GM23338 (cell line): ENCODE results near the gene CASS4. TPM values are rescaled to one million over a fixed set of nuclear protein-coding genes. Genes with fewer than 3 reads are reported as not detected.

Experiments used
- ATAC-seq: fragments of 200-7000 bp; cut with Tn5 transposase; 3 replicates; pipeline ENCODE4 v1.9.1; 2020
- DNase-seq: peaks from one replicate; pipeline ENCODE4 v3.0.0-alpha.2; 2015; ENCODE audit warnings: low spot score
- H2AFZ ChIP-seq: fragments of 200-600 bp; sonication (generic); 2 replicates; pipeline ENCODE4 v1.8.0; 2016; ENCODE audit warnings: antibody characterized with exemption, mild to moderate bottlenecking, moderate library complexity
- H3F3A ChIP-seq: fragments of 200-600 bp; sonication (generic); replicated peaks from 2 replicates; pipeline ENCODE4 v1.8.0; 2017; ENCODE audit warnings: antibody characterized with exemption, mixed run types, low read depth
- H3K27ac ChIP-seq: fragments of 200-600 bp; sonication (generic); 2 replicates; pipeline ENCODE4 v1.6.1; 2016; ENCODE audit warnings: low read depth
- H3K27me3 ChIP-seq: fragments of 200-600 bp; sonication (generic); 2 replicates; pipeline ENCODE4 v1.8.0; 2016; ENCODE audit warnings: mild to moderate bottlenecking, mixed run types, moderate library complexity; ENCODE audit not compliant: insufficient read depth
- H3K36me3 ChIP-seq: fragments of 200-600 bp; sonication (generic); 2 replicates; pipeline ENCODE4 v1.8.0; 2016; ENCODE audit warnings: mild to moderate bottlenecking; ENCODE audit not compliant: insufficient read depth
- H3K4me1 ChIP-seq: fragments of 200-600 bp; sonication (generic); 2 replicates; pipeline ENCODE4 v1.8.0; 2016; ENCODE audit warnings: mild to moderate bottlenecking, moderate library complexity; ENCODE audit not compliant: insufficient read depth
- H3K4me2 ChIP-seq: fragments of 200-600 bp; sonication (generic); 2 replicates; pipeline ENCODE4 v1.7.1; 2017; ENCODE audit warnings: mixed run types
- H3K4me3 ChIP-seq: fragments of 200-600 bp; sonication (generic); 2 replicates; pipeline ENCODE4 v1.6.1; 2016; ENCODE audit warnings: mixed run types
- H3K79me2 ChIP-seq: fragments of 200-600 bp; sonication (generic); replicated peaks from 2 replicates; pipeline ENCODE4 v1.8.0; 2017; ENCODE audit warnings: mild to moderate bottlenecking; ENCODE audit not compliant: insufficient read depth
- H3K9me2 ChIP-seq: fragments of 200-600 bp; sonication (generic); 2 replicates; pipeline ENCODE4 v1.8.0; 2017; ENCODE audit not compliant: insufficient read depth
- H4K20me1 ChIP-seq: fragments of 200-600 bp; sonication (generic); replicated peaks from 2 replicates; pipeline ENCODE4 v1.8.0; 2017; ENCODE audit warnings: mild to moderate bottlenecking; ENCODE audit not compliant: insufficient read depth
- H3K27ac Mint-ChIP-seq: 2 replicates; pipeline ENCODE4 v1.8.0; 2020; ENCODE audit warnings: inconsistent platforms, mild to moderate bottlenecking, moderate library complexity, mixed read lengths
- H3K27me3 Mint-ChIP-seq: 3 replicates; pipeline ENCODE4 v1.8.0; 2022; ENCODE audit warnings: low read depth, mild to moderate bottlenecking, moderate library complexity, mixed read lengths, inconsistent platforms; ENCODE audit not compliant: insufficient read depth, poor library complexity
- H3K36me3 Mint-ChIP-seq: 3 replicates; pipeline ENCODE4 v1.8.0; 2021; ENCODE audit warnings: low read depth, mild to moderate bottlenecking, inconsistent platforms, moderate library complexity, mixed read lengths
- H3K4me1 Mint-ChIP-seq: 3 replicates; pipeline ENCODE4 v1.8.0; 2020; ENCODE audit warnings: mild to moderate bottlenecking, inconsistent platforms, mixed read lengths
- H3K4me3 Mint-ChIP-seq: 3 replicates; pipeline ENCODE4 v1.8.0; 2021; ENCODE audit warnings: moderate library complexity, mild to moderate bottlenecking, inconsistent platforms, mixed read lengths
- H3K9me3 Mint-ChIP-seq: 3 replicates; pipeline ENCODE4 v1.8.0; 2020; ENCODE audit warnings: moderate library complexity, mild to moderate bottlenecking, inconsistent platforms, mixed read lengths
- CREB1 ChIP-seq: fragments of 250-450 bp; sonication (Bioruptor Pico); IDR thresholded peaks from 2 replicates; pipeline ENCODE4 v1.5.0; 2020; ENCODE audit warnings: low read depth, mild to moderate bottlenecking, moderate library complexity
- CTCF ChIP-seq, 2 experiments: fragments of 200-600 bp in 1 of 2; sonication (generic) in 1 of 2; conservative IDR thresholded peaks; 2 replicates each; pipeline versions ENCODE4 v1.5.1 to v1.6.1; 2016 to 2017; ENCODE audit warnings: antibody characterized with exemption in 2 of 2, low read depth in 2 of 2, mild to moderate bottlenecking in 2 of 2, moderate library complexity in 1 of 2
- ETS1 ChIP-seq: IDR thresholded peaks from 2 replicates; pipeline ENCODE4 v1.6.1; 2016; ENCODE audit warnings: antibody characterized with exemption
- EZH2 ChIP-seq: fragments of 200-600 bp; sonication (generic); IDR thresholded peaks from one replicate; pipeline ENCODE4 v1.8.0; 2017; ENCODE audit warnings: antibody characterized with exemption, mild to moderate bottlenecking, low read depth; ENCODE audit not compliant: unreplicated experiment
- EZH2phosphoT487 ChIP-seq: fragments of 200-600 bp; sonication (generic); IDR thresholded peaks from one replicate; pipeline ENCODE4 v1.8.1; 2018; ENCODE audit warnings: antibody characterized with exemption; ENCODE audit not compliant: unreplicated experiment
- JUNB ChIP-seq: IDR thresholded peaks from one replicate; pipeline ENCODE4 v1.6.1; 2016; ENCODE audit warnings: antibody characterized with exemption; ENCODE audit not compliant: unreplicated experiment
- NANOG ChIP-seq: IDR thresholded peaks from 2 replicates; pipeline ENCODE4 v1.6.1; 2016; ENCODE audit warnings: antibody characterized with exemption, borderline replicate concordance
- POLR2AphosphoS5 ChIP-seq: IDR thresholded peaks from 2 replicates; pipeline ENCODE4 v1.6.1; 2016; ENCODE audit warnings: antibody characterized with exemption, low read depth
- REST ChIP-seq: IDR thresholded peaks from one replicate; pipeline ENCODE4 v1.6.1; 2018; ENCODE audit warnings: antibody characterized with exemption; ENCODE audit not compliant: unreplicated experiment
- STAT1 ChIP-seq: IDR thresholded peaks from one replicate; pipeline ENCODE4 v1.6.1; 2016; ENCODE audit warnings: antibody characterized with exemption; ENCODE audit not compliant: unreplicated experiment
- ZNF114 ChIP-seq: fragments of 250-450 bp; sonication (Bioruptor Pico); IDR thresholded peaks from 2 replicates; pipeline ENCODE4 v1.5.0; 2020; ENCODE audit warnings: mild to moderate bottlenecking, moderate library complexity
- ZNF331 ChIP-seq: fragments of 250-450 bp; sonication (Bioruptor Pico); IDR thresholded peaks from 2 replicates; pipeline ENCODE4 v1.5.0; 2020; ENCODE audit warnings: low read depth, mild to moderate bottlenecking, moderate library complexity
- ZNF462 ChIP-seq: fragments of 250-450 bp; sonication (Bioruptor Pico); IDR thresholded peaks from 2 replicates; pipeline ENCODE4 v1.5.0; 2020; ENCODE audit warnings: mild to moderate bottlenecking, moderate library complexity
- polyA plus RNA-seq: library from polyadenylated mRNA; unstranded; fragments of >200 nt; fragmentation: Nextera tagmentation; extraction: Ambion mirVana; gene quantifications from 2 replicates; pipeline ENCODE4 v1.2.1, GENCODE V29; 2016
- total RNA-seq: library from RNA; depleted of rRNA; stranded (reverse); fragments of >200 nt; shearing (Covaris generic); gene quantifications from 2 replicates; pipeline ENCODE4 v1.2.3, GENCODE V29; 2014

The CASS4 gene
- total and polyA plus RNA-seq, 2 experiments from 2014 or later = not detected

- H3K27me3 ChIP-seq = no peaks in the 10 kb centered on the region
- peaks cover 2% of the 10 kb centered on the region for H3K27me3 Mint-ChIP-seq
Measured at GRCh38 chr20:56454754-56455153, 42.7 kb downstream of the CASS4 start.

More at GRCh38 chr20:56454754-56455153, 42.7 kb downstream of the CASS4 start:
- Histone ChIP-seq H3K4me3 (no peak overlapping the region), H3K36me3 (no peaks in the 10 kb centered on the region), H3K4me2 (no peak overlapping the region), H3K4me1 (no peaks in the 10 kb centered on the region), H2AFZ (no peak overlapping the region), H3K27ac (no peak overlapping the region), H3K9me2 (no peaks in the 10 kb centered on the region), H3F3A (no peaks in the 10 kb centered on the region), H4K20me1 (no peaks in the 10 kb centered on the region), H3K79me2 (no peaks in the 10 kb centered on the region)
- Mint-ChIP-seq H3K36me3 (no peaks in the 10 kb centered on the region), H3K4me3 (no peak overlapping the region), H3K4me1 (no peaks in the 10 kb centered on the region), H3K9me3 (no peaks in the 10 kb centered on the region), H3K27ac (no peak overlapping the region)
- TF ChIP-seq JUNB = no peak
- no peak for TF ChIP-seq STAT1
- TF ChIP-seq REST = no peak
- TF ChIP-seq ZNF331 = no peak
- no peak for TF ChIP-seq ZNF114 (CRISPR knock-in tag)
- no peak for TF ChIP-seq ETS1
- TF ChIP-seq EZH2 = no peak
- TF ChIP-seq CTCF (conservative IDR thresholded peaks at IDR 0.05; ENCODE audit: low read depth in 2 of 2) = no peak
- no peak for TF ChIP-seq CREB1
- no peak for TF ChIP-seq POLR2AphosphoS5
- TF ChIP-seq NANOG = no peak
- no peak for TF ChIP-seq ZNF462 (CRISPR knock-in tag)
- no peak for TF ChIP-seq EZH2phosphoT487
- DNase-seq (no peak), ATAC-seq (no peak)
